CD4-positive, alpha-beta T cell (primary cell): ENCODE data around the gene MIPOL1. TPM values are rescaled to one million over a fixed set of nuclear protein-coding genes. Genes with fewer than 3 reads are reported as not detected.

Experiments used
- ATAC-seq: fragments of 200-7000 bp; cut with Tn5 transposase; one replicate; pipeline ENCODE4 v1.10.0; 2022; ENCODE audit warnings: mild to moderate bottlenecking; ENCODE audit not compliant: poor library complexity
- CTCF ChIA-PET: fragments of 350-600 bp; sonication (Branson Sonifier 250); formaldehyde crosslinking; loops from one replicate; lab custom pipeline; 2021; ENCODE audit warnings: antibody characterized with exemption, inconsistent platforms; lab: Charles Lee
- POLR2A ChIA-PET: fragments of 350-600 bp; sonication (Branson Sonifier 250); formaldehyde crosslinking; loops from one replicate; lab custom pipeline; 2021; ENCODE audit warnings: antibody characterized with exemption, inconsistent platforms; lab: Charles Lee
- DNase-seq, 14 experiments: peaks; one replicate each; pipeline ENCODE4 v3.0.0-alpha.2; 2013 to 2020; ENCODE audit warnings: mixed read lengths in 2 of 14
- H3K27ac ChIP-seq, 2 donors: one replicate each; pipeline versions ENCODE4 v1.5.1 to v1.7.0; 2013; ENCODE audit warnings: low read length in 2 of 2, low read depth in 1 of 2, mild to moderate bottlenecking in 1 of 2
- H3K27me3 ChIP-seq, 2 experiments: 1 replicate in 1 of 2; 2 replicates in 1 of 2; pipeline versions ENCODE4 v1.6.1 to v1.7.0; 2013; ENCODE audit warnings: low read length in 2 of 2, control low read depth in 1 of 2, mild to moderate bottlenecking in 1 of 2, moderate library complexity in 1 of 2; ENCODE audit not compliant: insufficient read depth in 2 of 2, control insufficient read depth in 1 of 2
- H3K36me3 ChIP-seq: one replicate; pipeline ENCODE4 v1.6.1; 2013; ENCODE audit warnings: low read length, control low read depth; ENCODE audit not compliant: insufficient read depth
- H3K4me1 ChIP-seq: one replicate; pipeline ENCODE4 v1.6.1; 2013; ENCODE audit warnings: low read length, control low read depth; ENCODE audit not compliant: insufficient read depth
- H3K4me3 ChIP-seq: one replicate; pipeline ENCODE4 v1.5.1; 2013; ENCODE audit warnings: mild to moderate bottlenecking, low read length, moderate library complexity
- H3K9me3 ChIP-seq, 2 experiments: 1 replicate in 1 of 2; 2 replicates in 1 of 2; pipeline versions ENCODE4 v1.6.1 to v1.7.0; 2013; ENCODE audit warnings: low read length in 2 of 2, mild to moderate bottlenecking in 2 of 2, control low read depth in 1 of 2, moderate library complexity in 1 of 2; ENCODE audit not compliant: control insufficient read depth in 1 of 2, insufficient read depth in 1 of 2
- H3K27ac Mint-ChIP-seq: one replicate; pipeline ENCODE4 v1.8.0; 2020; ENCODE audit warnings: mixed read lengths
- H3K27me3 Mint-ChIP-seq: one replicate; pipeline ENCODE4 v1.8.0; 2021; ENCODE audit warnings: mixed read lengths
- H3K36me3 Mint-ChIP-seq: one replicate; pipeline ENCODE4 v1.8.0; 2021; ENCODE audit warnings: low read depth, mixed read lengths
- H3K4me1 Mint-ChIP-seq: one replicate; pipeline ENCODE4 v1.8.0; 2021; ENCODE audit warnings: low read depth, mixed read lengths
- H3K4me3 Mint-ChIP-seq: one replicate; pipeline ENCODE4 v1.8.0; 2020; ENCODE audit warnings: mild to moderate bottlenecking, mixed read lengths
- H3K9me3 Mint-ChIP-seq: one replicate; pipeline ENCODE4 v1.8.0; 2020; ENCODE audit warnings: mixed read lengths
- intact Hi-C, 2 experiments: fragments of 100-400 bp; cut with DNase I in 1 of 2; cut with micrococcal nuclease in 1 of 2; formaldehyde crosslinking; loops; one replicate each; pipeline versions ENCODE4 v1.15.1 to v1.9.0; 2023 to 2025; cut with DNase I, micrococcal nuclease
- total RNA-seq, 174 experiments: library from RNA in 2 of 174; stranded (reverse) in 2 of 174; gene quantifications; one replicate each; pipeline ENCODE4 v1.2.3 and lab custom pipeline; 2021 to 2026
- TF ChIP-seq, protein P1 (sequence below): fragments of 200-600 bp; IDR thresholded peaks from one replicate; pipeline ENCODE4 v1.8.0; 2022; ENCODE audit warnings: antibody characterized with exemption, mild to moderate bottlenecking

Gene MIPOL1
- total RNA-seq, 2 experiments from 2014 or later, result 0.30 TPM; not detected in 1

DNA sequence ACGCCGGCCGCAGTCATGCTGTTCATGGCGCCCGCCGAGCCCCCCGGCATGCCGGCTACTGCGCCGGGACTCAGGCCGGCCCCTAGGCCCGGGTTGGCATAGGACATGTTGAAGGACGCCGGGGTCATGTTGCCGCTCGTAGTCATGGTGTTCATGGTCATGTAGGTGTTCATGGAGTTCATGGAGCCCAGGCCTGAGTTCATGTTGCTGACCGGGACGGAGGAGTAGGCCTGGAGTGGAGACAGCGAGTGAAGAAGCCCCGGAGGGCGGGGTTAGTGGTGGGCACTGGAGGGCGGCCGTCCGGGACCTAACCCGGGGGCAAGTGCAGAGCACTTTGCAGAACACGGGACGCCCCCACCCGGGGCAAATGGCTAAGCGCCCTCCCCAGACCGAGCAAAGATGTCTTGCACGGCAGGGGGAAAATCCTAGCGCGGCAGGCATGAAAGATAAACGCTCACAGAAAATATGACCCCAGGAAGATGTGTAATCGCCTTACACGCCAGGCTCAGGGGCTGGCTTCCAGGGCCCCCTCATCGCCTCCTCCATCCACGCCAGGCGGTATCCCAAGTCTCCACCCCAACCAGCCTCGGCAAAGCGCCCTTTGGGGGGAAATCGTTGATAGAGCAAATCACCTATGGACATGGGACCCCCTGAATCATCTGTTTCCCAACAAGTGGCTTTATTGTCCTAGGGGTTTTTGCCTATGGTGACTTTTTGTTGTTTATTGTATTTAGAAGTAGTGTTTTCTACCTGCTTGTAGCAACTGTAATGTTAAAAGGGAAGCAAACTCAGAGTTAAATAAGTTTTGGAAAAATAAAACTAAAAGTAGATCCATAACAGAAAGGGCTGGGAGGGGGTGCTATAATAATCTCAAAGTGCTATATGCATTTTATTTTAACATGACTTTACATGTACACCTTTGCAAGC lies 395.0 kb downstream of the MIPOL1 start:
- Histone ChIP-seq H3K4me3 (no peak overlapping the region), H3K4me1 (peaks cover 19% of the 10 kb centered on the region), H3K27ac (no peak overlapping the region), H3K27me3 (peaks cover 74 to 88% of the 10 kb centered on the region in 2 experiments), H3K9me3 (peaks cover 6 to 48% of the 10 kb centered on the region in 2 experiments), H3K36me3 (no peaks in the 10 kb centered on the region)
- Mint-ChIP-seq H3K4me1 (peaks cover 21% of the 10 kb centered on the region), H3K27ac (no peak overlapping the region), H3K27me3 (peaks cover 83% of the 10 kb centered on the region), H3K4me3 (no peak overlapping the region), H3K9me3 (peaks cover 9% of the 10 kb centered on the region), H3K36me3 (no peaks in the 10 kb centered on the region)
- ChIA-PET CTCF (no interaction called here), POLR2A (no interaction called here)
- ATAC-seq (no peak), DNase-seq (no peak)
- intact Hi-C loops, result no loop called here
- TF ChIP-seq, protein P1, sequence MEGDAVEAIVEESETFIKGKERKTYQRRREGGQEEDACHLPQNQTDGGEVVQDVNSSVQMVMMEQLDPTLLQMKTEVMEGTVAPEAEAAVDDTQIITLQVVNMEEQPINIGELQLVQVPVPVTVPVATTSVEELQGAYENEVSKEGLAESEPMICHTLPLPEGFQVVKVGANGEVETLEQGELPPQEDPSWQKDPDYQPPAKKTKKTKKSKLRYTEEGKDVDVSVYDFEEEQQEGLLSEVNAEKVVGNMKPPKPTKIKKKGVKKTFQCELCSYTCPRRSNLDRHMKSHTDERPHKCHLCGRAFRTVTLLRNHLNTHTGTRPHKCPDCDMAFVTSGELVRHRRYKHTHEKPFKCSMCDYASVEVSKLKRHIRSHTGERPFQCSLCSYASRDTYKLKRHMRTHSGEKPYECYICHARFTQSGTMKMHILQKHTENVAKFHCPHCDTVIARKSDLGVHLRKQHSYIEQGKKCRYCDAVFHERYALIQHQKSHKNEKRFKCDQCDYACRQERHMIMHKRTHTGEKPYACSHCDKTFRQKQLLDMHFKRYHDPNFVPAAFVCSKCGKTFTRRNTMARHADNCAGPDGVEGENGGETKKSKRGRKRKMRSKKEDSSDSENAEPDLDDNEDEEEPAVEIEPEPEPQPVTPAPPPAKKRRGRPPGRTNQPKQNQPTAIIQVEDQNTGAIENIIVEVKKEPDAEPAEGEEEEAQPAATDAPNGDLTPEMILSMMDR, result no peak

DNA sequence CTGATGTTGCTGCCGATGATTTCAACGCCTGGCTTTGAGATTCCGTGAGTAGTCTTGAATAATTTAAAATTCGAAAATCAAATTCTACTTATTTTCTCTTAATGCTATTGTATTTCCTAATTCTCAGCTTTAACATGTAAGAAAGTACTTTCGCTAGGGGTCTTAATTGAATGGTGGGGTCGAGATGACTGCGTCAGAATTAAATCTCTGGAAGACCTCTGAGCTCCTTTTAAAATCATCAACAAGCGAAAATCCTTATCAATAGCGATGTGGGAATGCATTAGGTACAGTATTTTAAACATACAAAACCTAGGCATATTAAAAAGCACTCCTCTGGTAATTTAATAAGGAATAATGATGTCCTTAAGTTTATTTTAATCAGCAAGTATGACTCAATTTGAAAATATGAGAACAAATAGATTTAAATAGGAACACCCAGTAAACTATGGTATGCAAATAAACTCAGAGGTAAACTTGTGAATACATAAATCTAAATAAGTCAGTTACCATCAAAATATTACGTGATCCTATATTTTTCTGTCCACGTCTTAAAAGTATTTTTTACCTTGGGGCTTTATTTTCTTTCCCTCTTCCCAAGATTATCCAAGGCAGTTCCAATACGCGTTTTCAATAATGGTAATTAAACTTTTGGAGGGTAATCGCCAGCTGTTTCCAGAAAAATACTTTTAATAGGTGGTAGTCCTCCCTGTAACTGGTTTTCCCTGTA lies 395.9 kb downstream of the MIPOL1 start:
- Histone ChIP-seq H3K4me1 (peaks cover 28% of the 10 kb centered on the region), H3K36me3 (no peaks in the 10 kb centered on the region), H3K4me3 (no peak overlapping the region), H3K27ac (no peak overlapping the region), H3K27me3 (peaks cover 74 to 88% of the 10 kb centered on the region in 2 experiments), H3K9me3 (peaks cover 6 to 49% of the 10 kb centered on the region in 2 experiments)
- H3K4me1 Mint-ChIP-seq, result peaks cover 21% of the 10 kb centered on the region
- H3K9me3 Mint-ChIP-seq, result peaks cover 9% of the 10 kb centered on the region
- intact Hi-C loops, result no loop called here
- H3K27me3 Mint-ChIP-seq, result peaks cover 84% of the 10 kb centered on the region
- ChIA-PET CTCF (no interaction called here), POLR2A (no interaction called here)
- no peak overlapping the region for H3K4me3 Mint-ChIP-seq
- no peaks in the 10 kb centered on the region for H3K36me3 Mint-ChIP-seq
- no peak for ATAC-seq
- no peak overlapping the region for H3K27ac Mint-ChIP-seq
- DNase-seq, result no peak
- TF ChIP-seq, protein P1, result no peak

DNA sequence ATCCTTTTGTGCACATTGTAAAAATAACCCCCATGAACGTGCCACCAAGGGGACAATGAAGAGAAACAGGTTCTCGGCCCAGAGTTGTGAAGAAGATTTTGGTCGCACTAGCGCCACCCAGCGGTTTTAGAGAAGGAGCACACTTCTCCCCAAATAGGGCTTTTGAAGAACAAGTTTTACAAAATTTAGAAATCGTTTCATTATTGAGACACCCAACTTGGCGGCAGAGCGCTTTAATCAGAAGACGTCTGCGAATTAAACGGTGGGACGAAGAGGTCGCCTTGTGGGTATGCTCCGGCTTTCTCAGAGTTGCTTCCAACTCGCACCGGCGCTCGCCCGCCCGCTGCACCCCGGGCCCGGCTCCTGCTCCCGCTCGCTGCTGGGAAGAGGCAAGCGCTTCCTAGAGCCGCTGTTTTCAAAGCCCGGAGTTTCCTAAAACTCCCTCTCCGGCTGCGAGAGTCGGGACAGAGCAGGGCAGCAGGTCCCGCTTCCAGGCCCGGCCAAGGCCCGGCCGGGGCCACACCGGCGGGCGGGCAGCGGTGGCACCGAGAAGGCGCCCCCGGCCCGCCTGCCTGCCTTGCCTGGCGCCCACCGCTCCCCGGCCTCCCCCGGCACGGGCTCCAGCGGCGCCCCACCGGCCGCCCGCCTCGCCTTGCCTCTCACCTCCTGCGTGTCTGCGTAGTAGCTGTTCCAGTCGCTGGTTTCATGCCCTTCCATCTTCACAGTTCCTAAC lies 396.7 kb downstream of the MIPOL1 start:
- ATAC-seq (no peak), DNase-seq (peak in 3 of 14 experiments; percentile 9 to 42 (median 33))
- no peak overlapping the region for H3K27ac Mint-ChIP-seq
- TF ChIP-seq, protein P1, result no peak
- intact Hi-C loops, result no loop called here
- H3K4me3 ChIP-seq, result no peak overlapping the region
- peaks cover 84% of the 10 kb centered on the region for H3K27me3 Mint-ChIP-seq
- peaks cover 6% of the 10 kb centered on the region for H3K9me3 Mint-ChIP-seq
- peak overlapping the region; percentile 39 for H3K4me3 Mint-ChIP-seq
- H3K36me3 ChIP-seq, result no peaks in the 10 kb centered on the region
- peaks cover 35% of the 10 kb centered on the region for H3K4me1 ChIP-seq
- peaks cover 75 to 88% of the 10 kb centered on the region in 2 experiments for H3K27me3 ChIP-seq
- H3K9me3 ChIP-seq, result peaks cover 6 to 56% of the 10 kb centered on the region in 2 experiments
- H3K27ac ChIP-seq, result no peak overlapping the region
- peaks cover 28% of the 10 kb centered on the region for H3K4me1 Mint-ChIP-seq
- POLR2A ChIA-PET, result no interaction called here
- CTCF ChIA-PET, result no interaction called here
- no peaks in the 10 kb centered on the region for H3K36me3 Mint-ChIP-seq
